ENCODE data around the gene KNSTRN. TPM values are rescaled to one million over a fixed set of nuclear protein-coding genes. Genes with fewer than 3 reads are reported as not detected.

The KNSTRN gene
- total and polyA plus RNA-seq, 2 of the 8 experiments (the other 6 are each of a cell fraction or from before 2014, with no cell fraction given): 25.1 to 79.4 TPM

- Histone ChIP-seq H4K91ac (replicated peaks; ENCODE audit: insufficient read length, low read length) (no peak overlapping the region), H3K56ac (replicated peaks; ENCODE audit: insufficient read length, low read depth, low read length) (no peak overlapping the region), H3K9ac (replicated peaks in 1 of 4; ENCODE audit: extremely low read depth in 1 of 4, low read depth in 3 of 4, low read length in 3 of 4) (no peak overlapping the region), H3K27me3 (replicated peaks in 1 of 4; ENCODE audit: control insufficient read depth in 3 of 4, extremely low read depth in 1 of 4, insufficient read depth in 3 of 4, low read length in 3 of 4) (peaks cover 0 to 2% (median 0%) of the 10 kb centered on the region in 4 experiments; a peak in 1 of 7 replicates), H3K79me2 (ENCODE audit: control insufficient read depth in 1 of 2, insufficient read depth in 2 of 2, low read length in 2 of 2) (no peaks in the 10 kb centered on the region), H3K9me3 (ENCODE audit: insufficient read depth in 2 of 2, low read depth in 1 of 2, low read length in 1 of 2) (no peaks in the 10 kb centered on the region), H3K4me3 (ENCODE audit: extremely low read depth in 1 of 4, insufficient read depth in 2 of 4, low read depth in 3 of 4, low read length in 4 of 4) (no peak overlapping the region), H3K27ac (ENCODE audit: low read depth, low read length) (no peak overlapping the region), H3K14ac (ENCODE audit: insufficient read length) (no peak overlapping the region), H3K23me2 (ENCODE audit: low read depth, low read length) (no peaks in the 10 kb centered on the region), H3K23ac (ENCODE audit: insufficient read length) (no peak overlapping the region), H3K18ac (ENCODE audit: extremely low read depth, low read length) (no peak overlapping the region), H2BK20ac (ENCODE audit: low read length) (no peak overlapping the region), H3K4me1 (replicated peaks in 1 of 4; ENCODE audit: control insufficient read depth in 3 of 4, insufficient read depth in 4 of 4, low read length in 3 of 4) (peaks cover 4 to 18% (median 9%) of the 10 kb centered on the region in 4 experiments), H2BK120ac (replicated peaks; ENCODE audit: low read depth, low read length) (no peak overlapping the region), H3K4me2 (ENCODE audit: insufficient read depth in 1 of 2, low read depth in 2 of 2, low read length in 2 of 2) (no peak overlapping the region), H3K4ac (replicated peaks; ENCODE audit: insufficient read length, low read depth, low read length) (no peak overlapping the region), H2BK5ac (ENCODE audit: low read depth, low read length) (no peak overlapping the region), H2BK15ac (ENCODE audit: low read length) (no peak overlapping the region), H3K36me3 (ENCODE audit: control insufficient read depth in 2 of 4, insufficient read depth in 4 of 4, low read length in 3 of 4) (no peaks in the 10 kb centered on the region), H3K79me1 (ENCODE audit: low read depth, low read length) (no peaks in the 10 kb centered on the region), H4K8ac (ENCODE audit: extremely low read depth, insufficient read depth, low read length) (no peak overlapping the region), H2AK5ac (ENCODE audit: low read depth, low read length) (no peak overlapping the region), H4K5ac (ENCODE audit: insufficient read length, low read depth, low read length) (no peak overlapping the region), H4K20me1 (replicated peaks in 1 of 2; ENCODE audit: control insufficient read depth in 1 of 2, insufficient read depth in 2 of 2, low read length in 2 of 2) (peaks cover 0 to 4% of the 10 kb centered on the region in 2 experiments), H2AFZ (ENCODE audit: low read length) (no peak overlapping the region), H2BK12ac (ENCODE audit: low read depth, low read length) (no peak overlapping the region)
- no peak for TF ChIP-seq MAX (IDR thresholded peaks at IDR 0.05)
- no peak for TF ChIP-seq ZNF274 (IDR thresholded peaks at IDR 0.05; ENCODE audit: borderline replicate concordance, extremely low read depth, low read length)
- TF ChIP-seq KDM5A (IDR thresholded peaks at IDR 0.05; ENCODE audit: low read length): no peak
- no peak for TF ChIP-seq BCL11A (IDR thresholded peaks at IDR 0.05; ENCODE audit: low read depth in 2 of 2, low read length in 2 of 2)
- WGBS, 2 experiments (ENCODE audit: extremely low coverage in 1 of 2, insufficient coverage in 1 of 2, insufficient read length in 1 of 2, insufficient replicate concordance in 2 of 2, low coverage in 1 of 2, low lambda C conversion rate in 2 of 2, missing lambda C conversion rate in 1 of 2): 92% methylated on average over 5 of the region's 5 CpGs; no CpG with 5 or more reads in 1 of the 2 experiments
- DNase-seq (ENCODE audit: low read depth in 1 of 2, low spot score in 2 of 2) (no peak), FAIRE-seq (no peak)
- CTCF ChIA-PET (ENCODE audit: partially characterized antibody): interaction anchor here (0.6 to 16.2 kb wide), 8 partner anchors 9 to 208 kb away, joined by 3 to 184 read pairs (median 3); partner anchors contain the start of genes CCDC9B and PHGR1
- POLR2A ChIA-PET (ENCODE audit: partially characterized antibody): interaction anchor here (0.7 to 2.8 kb wide), 5 partner anchors 10 to 57 kb away, joined by 3 to 10 read pairs (median 4); partner anchors contain the start of gene KNSTRN
Measured at GRCh38 chr15:40425681-40426080, 43.2 kb downstream of the KNSTRN start.

Data from H1 (cell line).